ENCODE data around the gene APPL2.

DNA sequence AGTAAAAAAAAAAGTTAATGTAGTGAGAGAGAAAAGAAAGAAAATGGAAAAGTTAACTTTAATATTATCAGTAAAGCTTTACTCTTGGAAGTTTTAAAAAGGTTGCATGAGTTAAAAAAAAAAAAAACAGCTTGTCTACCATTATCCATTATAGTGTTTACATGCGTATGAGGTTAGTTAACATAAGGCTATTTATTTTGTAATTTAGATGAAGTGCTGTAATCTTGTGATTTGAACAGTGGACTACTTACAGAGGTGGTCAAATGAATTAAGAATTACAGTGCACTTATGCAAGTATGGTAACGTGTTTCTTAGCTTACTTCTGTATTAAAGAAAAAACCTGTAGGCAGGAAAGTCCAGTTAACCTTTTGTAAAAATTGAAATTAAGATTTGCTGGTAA is 97.7 kb downstream of the APPL2 start:
- TF ChIP-seq, protein P1, sequence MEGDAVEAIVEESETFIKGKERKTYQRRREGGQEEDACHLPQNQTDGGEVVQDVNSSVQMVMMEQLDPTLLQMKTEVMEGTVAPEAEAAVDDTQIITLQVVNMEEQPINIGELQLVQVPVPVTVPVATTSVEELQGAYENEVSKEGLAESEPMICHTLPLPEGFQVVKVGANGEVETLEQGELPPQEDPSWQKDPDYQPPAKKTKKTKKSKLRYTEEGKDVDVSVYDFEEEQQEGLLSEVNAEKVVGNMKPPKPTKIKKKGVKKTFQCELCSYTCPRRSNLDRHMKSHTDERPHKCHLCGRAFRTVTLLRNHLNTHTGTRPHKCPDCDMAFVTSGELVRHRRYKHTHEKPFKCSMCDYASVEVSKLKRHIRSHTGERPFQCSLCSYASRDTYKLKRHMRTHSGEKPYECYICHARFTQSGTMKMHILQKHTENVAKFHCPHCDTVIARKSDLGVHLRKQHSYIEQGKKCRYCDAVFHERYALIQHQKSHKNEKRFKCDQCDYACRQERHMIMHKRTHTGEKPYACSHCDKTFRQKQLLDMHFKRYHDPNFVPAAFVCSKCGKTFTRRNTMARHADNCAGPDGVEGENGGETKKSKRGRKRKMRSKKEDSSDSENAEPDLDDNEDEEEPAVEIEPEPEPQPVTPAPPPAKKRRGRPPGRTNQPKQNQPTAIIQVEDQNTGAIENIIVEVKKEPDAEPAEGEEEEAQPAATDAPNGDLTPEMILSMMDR (conservative IDR thresholded peaks at IDR 0.05; ENCODE audit: low read depth, low read length): no peak
- TF ChIP-seq EZH2 (IDR thresholded peaks at IDR 0.05; ENCODE audit: borderline replicate concordance, low read depth, low read length, poor library complexity, severe bottlenecking): no peak

Data from A673 (cell line).